ENCODE measurements around the gene PLXNB3. TPM values are rescaled to one million over a fixed set of nuclear protein-coding genes. Genes with fewer than 3 reads are reported as not detected.

The PLXNB3 gene
- total and polyA plus RNA-seq, 2 of the 13 experiments (the other 11 are each of a cell fraction or from before 2014, with no cell fraction given) = 3.0 to 6.9 TPM

GRCh38 chrX:153763298-153763932 is 634 bp upstream of the PLXNB3 start (continued):
- 0 out of 2 replicates have a peak, but pooled peaks have one; percentile 7 for TF ChIP-seq ZBTB33 (CRISPR knock-in tag; IDR thresholded peaks at IDR 0.05)
- peak; percentile 83 for TF ChIP-seq ZNF687 (CRISPR knock-in tag; IDR thresholded peaks at IDR 0.05)
- TF ChIP-seq ZBTB2 (CRISPR knock-in tag; IDR thresholded peaks at IDR 0.05; ENCODE audit: low read depth) = no peak
- no peak for TF ChIP-seq ZNF441 (CRISPR knock-in tag; IDR thresholded peaks at IDR 0.05; ENCODE audit: borderline replicate concordance)
- TF ChIP-seq GABPB1 (CRISPR knock-in tag; IDR thresholded peaks at IDR 0.05) = no peak; the same call in 1 of the 2 replicates
- no peak for TF ChIP-seq ZNF773 (CRISPR knock-in tag; IDR thresholded peaks at IDR 0.05; ENCODE audit: borderline replicate concordance)
- no peak for TF ChIP-seq TBX2 (CRISPR knock-in tag; IDR thresholded peaks at IDR 0.05; ENCODE audit: borderline replicate concordance)
- TF ChIP-seq ZNF674 (CRISPR knock-in tag; IDR thresholded peaks at IDR 0.05; ENCODE audit: low read depth) = no peak
- TF ChIP-seq NFIC (IDR thresholded peaks at IDR 0.05; ENCODE audit: low read length) = no peak
- no peak for TF ChIP-seq FOXO4 (CRISPR knock-in tag; conservative IDR thresholded peaks at IDR 0.05)
- peak; percentile 41; the same call in 1 of the 2 replicates for TF ChIP-seq TFDP1 (CRISPR knock-in tag; IDR thresholded peaks at IDR 0.05; ENCODE audit: borderline replicate concordance)
- TF ChIP-seq ZSCAN12 (CRISPR knock-in tag; IDR thresholded peaks at IDR 0.05) = no peak
- TF ChIP-seq U2AF2 (IDR thresholded peaks at IDR 0.05; ENCODE audit: low read depth, low read length) = no peak
- peak; percentile 44 for TF ChIP-seq SALL1 (CRISPR knock-in tag; IDR thresholded peaks at IDR 0.05)
- TF ChIP-seq ZNF605 (CRISPR knock-in tag; IDR thresholded peaks at IDR 0.05) = 0 out of 2 replicates have a peak, but pooled peaks have one; percentile 58

All from HepG2 (cell line).